HG03575 (cell line): ENCODE results near the gene MMP25.

Source experiments
- ATAC-seq: cut with Tn5 transposase; IDR thresholded peaks from one replicate; pipeline ENCODE4 v1.9.1; 2021; ENCODE audit not compliant: unreplicated experiment, insufficient number of reproducible peaks, low FRiP score; ENCODE audit errors: extremely low read depth

The MMP25 gene

DNA sequence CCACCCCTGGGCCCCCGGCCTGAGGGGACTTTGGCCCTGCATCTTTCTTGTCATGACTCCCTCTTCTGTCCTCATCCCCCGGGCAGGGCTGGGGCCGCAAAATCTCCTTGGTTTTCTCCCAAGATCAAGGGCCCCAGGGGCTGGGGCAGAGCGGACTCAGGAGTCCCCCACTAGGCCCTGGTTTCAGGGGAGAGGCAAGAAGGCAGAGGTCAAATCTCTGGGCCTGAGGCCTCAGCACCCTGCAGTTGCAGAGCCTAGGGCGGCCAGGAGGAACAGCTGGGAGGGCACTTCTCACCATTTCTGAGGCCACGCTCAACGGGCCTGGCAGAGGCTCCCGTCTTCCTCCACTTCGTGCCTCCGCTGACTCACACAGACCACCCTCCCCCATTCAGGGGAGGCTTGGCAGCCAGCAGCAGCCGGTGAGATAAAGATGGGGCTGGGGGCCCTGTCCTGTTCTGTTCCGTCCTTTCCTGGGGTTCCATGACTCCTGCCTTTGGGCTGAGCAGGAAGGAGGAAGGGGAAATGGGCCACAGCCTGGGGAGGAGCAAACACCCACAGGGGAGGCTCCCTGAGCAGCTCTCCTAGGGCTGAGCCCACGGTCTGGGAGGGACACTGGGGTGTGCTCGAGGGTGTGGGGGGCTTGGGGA lies 40.4 kb downstream of the MMP25 start:
- ATAC-seq, result no peak

- no peak for ATAC-seq
Observed at GRCh38 chr16:3087243-3088235, 41.2 kb downstream of the MMP25 start.

GRCh38 chr16:3088450-3088849 lies 42.1 kb downstream of the MMP25 start:
- no peak for ATAC-seq

- ATAC-seq, result no peak
Observed at GRCh38 chr16:3088925-3089716, 42.8 kb downstream of the MMP25 start.

- ATAC-seq, result no peak
Observed at GRCh38 chr16:3089717-3090592, 43.6 kb downstream of the MMP25 start.

DNA sequence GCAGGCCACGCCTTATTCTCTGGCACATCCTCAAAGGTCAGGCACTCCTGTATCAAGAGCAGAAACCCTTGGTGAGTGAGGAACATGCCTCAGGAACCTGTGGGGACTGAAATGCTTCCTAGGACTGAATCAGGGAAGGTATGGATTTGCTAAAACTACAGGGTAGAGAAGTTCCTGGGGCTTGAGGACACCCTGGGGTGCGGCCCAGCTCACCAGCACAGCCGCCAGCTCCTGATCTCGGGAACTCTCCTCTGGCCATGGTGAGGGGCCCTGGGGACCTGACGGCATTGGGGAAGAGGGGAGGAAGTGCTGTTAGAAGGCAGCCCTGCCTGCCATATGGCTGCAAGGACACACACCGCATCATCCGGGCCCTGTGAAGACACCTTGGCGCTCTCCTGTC lies 45.2 kb downstream of the MMP25 start:
- no peak for ATAC-seq

DNA sequence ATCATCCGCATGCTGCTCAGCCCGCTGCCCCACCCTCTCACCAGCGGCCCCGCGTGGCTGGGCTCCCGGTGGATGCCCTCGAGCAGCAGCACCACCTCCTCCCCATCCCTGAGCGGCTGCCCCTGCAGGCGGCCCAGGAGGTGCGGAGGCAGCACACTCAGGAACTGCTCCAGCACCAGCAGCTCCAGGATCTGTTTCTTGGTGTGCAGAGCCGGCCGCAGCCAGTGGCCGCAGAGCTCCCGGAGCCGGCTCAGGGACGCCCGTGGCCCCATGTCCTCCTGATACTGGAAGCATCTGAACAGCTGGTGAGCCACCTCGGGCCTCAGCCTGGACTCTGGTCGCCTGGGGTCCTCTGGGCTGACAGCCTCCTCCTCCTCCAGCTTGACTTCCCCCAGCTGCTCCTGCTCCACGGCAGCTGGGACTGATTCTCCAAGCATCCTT lies 46.2 kb downstream of the MMP25 start:
- ATAC-seq, result no peak

- no peak for ATAC-seq
Observed at GRCh38 chr16:3094289-3095027, 48.1 kb downstream of the MMP25 start.

DNA sequence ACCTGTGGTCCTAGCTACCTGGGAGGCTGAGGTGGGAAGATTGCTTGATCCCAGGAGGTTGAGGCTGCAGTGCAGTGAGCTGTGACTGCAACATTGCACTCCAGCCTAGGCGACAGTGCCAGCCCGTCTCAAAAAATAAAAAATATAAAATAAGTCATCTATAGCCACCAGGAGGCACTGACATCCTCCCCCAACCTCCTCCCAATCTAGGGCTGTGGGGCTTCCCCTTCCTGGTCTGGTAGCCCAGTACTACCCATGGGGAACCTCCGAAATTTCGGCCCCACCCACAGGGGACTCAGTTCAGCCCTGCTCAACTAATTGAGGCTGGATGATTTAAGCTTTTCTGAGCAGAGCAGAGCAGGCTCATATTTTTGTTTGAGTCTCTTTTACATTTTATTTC lies 49.5 kb downstream of the MMP25 start:
- ATAC-seq, result no peak

- no peak for ATAC-seq
Observed at GRCh38 chr16:3096362-3096761, 50.0 kb downstream of the MMP25 start.

DNA sequence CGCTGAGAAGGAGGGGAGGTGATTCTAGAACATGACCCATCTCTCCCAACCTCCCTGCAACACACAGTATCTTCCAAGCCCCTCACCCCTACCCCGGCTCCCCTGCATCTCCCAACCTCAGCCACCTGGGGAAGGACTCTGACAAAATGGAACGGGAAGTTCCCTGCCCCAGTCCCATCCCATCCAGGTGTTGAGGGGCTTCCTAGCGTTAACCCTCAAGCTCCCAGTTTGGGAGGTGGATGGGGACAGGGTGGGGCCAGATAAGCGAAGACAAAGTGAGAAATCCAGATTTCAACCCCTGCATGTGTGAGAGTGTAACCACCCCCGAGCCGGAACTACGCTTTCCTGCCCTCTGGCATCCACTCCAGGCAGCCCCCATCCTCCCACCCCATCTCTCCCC lies 50.9 kb downstream of the MMP25 start:
- no peak for ATAC-seq

GRCh38 chr16:3098459-3099394 lies 52.4 kb downstream of the MMP25 start, which contains the start of gene ZSCAN10:
TSS of gene ZSCAN10 (minus strand) at chr16:3099294. CDS start at chr16:3092937, 6,357 bp downstream.
- no peak for ATAC-seq

DNA sequence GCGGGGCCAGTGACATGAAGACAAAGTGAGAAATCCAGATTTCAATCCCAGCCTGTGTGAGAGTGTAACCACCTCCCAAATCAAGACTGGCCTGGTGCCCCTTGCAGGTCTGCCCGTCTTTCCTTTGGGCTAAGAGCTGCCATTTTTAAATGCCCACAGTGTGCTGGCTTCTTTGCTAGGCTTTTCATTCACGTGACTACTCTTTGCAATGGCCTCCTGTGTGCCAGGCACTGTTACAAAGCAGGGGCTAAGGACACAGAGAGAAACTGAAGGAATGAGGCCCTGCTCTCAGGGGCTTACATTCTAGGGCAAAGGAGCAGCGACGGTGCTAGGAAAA lies 53.0 kb downstream of the MMP25 start:
- ATAC-seq, result no peak

DNA sequence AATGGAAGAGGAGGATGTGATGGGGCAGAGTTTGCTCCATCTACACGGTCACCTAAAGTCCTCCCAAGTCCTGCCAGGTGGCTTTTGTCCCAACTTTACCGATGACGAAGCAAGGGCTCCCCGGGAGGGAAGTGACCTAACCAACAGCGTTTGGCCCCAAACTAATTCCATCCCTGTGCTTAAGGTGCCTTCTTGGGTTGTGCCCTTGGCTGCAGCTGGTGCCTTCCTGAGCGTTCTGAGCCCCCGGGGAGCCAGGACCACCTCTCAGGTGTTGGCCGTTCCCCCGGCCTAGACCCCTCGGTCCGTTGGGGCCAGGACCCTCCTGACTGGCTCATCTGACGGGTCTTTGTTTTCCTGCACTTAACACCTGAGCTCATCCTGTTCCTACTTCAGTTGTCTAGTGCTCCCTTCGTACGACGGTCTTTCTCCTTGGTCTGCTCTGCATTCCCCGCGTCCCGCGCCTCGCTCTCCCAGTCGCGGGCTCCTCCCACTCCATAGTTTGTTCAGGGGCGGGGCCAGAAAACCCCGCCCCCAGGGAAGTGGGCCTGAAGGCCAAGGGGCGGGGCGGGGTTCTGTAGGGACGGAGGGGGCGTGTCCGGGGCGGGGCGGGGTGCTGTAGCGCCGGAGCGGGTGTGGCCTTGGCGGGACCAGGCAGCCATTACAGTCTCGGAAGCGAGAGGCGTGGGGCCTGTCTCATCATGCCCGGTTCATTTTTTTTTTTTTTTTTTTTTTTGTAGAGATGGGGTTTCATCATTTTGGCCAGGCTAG lies 53.6 kb downstream of the MMP25 start:
- ATAC-seq, result no peak

- no peak for ATAC-seq
Observed at GRCh38 chr16:3101018-3101840, 54.9 kb downstream of the MMP25 start.
